ENCODE results near the gene ALKBH3. TPM values are rescaled to one million over a fixed set of nuclear protein-coding genes. Genes with fewer than 3 reads are reported as not detected.

The ALKBH3 gene
- total RNA-seq, 8 experiments from 2014 or later: 4.8 to 44.0 (median 22.0) TPM

DNA sequence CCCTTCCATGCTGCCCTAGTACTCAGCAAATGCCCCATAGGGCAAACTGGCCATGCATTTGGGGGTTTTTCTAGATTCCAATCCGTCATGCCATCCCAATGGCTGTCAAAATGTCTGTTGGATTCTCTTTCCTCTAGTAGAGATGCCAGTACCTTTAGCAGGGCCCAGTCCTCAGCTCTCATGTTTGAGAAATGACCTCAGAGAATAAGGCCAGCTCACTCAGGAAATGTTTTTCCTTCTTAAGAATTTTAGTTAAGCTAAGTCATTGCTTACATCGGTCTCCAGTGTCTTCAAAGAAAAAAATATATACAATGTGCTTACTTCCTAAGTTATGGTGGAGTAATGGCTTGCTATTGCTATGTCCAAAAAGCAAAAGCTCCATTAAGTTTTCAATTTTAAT lies 14.1 kb upstream of the ALKBH3 start:
- ATAC-seq (replicated peaks in 6 of 8): no peak
- H3K4me3 ChIP-seq: no peak overlapping the region
- WGBS, 10 experiments: 20 to 100% (median 96%) methylated on average over 1 to 2 of the region's 2 CpGs; no CpG with 5 or more reads in 2 of the 10 experiments
- H3K4me1 ChIP-seq (replicated peaks in 1 of 2): no peaks in the 10 kb centered on the region
- H3K27ac ChIP-seq: no peak overlapping the region
- in situ Hi-C loops (cut with MboI; ENCODE audit: low pct_unique_long_range_greater_than_20kb in 2 of 9, low sequenced_read_pairs in 9 of 9, unreplicated experiment in 9 of 9): no loop called here

DNA sequence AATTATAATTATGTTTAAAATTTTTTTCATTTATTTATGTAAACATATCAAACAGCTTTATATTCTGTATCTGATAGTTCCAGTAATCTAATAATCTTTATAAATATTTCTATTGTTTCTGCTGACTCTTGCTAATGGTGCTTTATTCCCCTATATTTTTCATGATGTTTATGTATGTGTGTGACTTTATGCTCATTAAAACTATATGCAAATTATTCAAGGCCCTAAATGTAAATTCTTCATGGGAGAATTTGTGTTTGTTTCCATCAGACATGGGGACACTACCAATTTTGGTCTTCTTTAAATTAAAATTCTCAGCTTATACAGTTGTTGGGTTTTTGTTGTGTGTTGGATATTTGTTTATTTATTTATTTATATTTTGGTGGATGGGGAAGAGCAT lies 13.7 kb upstream of the ALKBH3 start:
- Histone ChIP-seq H3K4me1 (replicated peaks in 1 of 2) (no peaks in the 10 kb centered on the region), H3K27ac (no peak overlapping the region), H3K4me3 (no peak overlapping the region)
- no peak for ATAC-seq (replicated peaks in 6 of 8)
- in situ Hi-C loops (cut with MboI; ENCODE audit: low pct_unique_long_range_greater_than_20kb in 2 of 9, low sequenced_read_pairs in 9 of 9, unreplicated experiment in 9 of 9): no loop called here

DNA sequence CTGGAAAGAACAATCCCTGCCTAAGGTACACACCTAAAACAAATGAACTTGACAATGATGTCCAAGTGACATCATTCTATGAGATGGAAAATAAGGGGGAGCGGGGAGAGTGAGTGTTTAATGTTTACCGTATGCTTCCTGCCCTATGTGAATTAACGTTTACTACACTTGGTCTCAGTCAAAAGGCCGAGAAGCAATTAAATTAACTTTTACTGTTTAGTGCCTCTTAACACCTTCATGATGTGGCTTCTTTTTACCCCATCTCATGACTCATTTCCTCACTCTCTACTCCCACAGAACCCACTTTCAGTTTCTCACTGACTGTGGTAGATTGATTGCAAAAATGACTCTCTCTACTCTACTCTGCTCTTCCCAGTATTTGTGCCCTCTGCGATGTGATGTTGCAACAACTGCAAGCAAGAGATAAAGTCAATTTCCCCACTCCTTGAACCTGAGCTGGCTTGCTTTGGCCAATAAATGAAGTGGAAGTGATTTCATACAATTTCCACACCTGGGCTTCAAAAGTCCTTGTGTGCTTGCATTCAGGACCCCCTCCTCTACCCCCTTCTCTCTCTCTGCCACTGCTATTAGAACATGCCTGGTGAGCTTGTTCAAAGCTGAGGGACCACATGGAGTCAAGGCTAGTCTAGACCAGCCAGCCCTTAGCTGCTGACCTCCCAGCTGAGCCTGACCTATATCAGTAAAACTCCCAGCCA lies 11.6 kb upstream of the ALKBH3 start:
- Histone ChIP-seq H3K4me3 (no peak overlapping the region), H3K27ac (no peak overlapping the region), H3K4me1 (replicated peaks in 1 of 2) (no peaks in the 10 kb centered on the region)
- peak in 7 of 8 experiments; percentile 29 to 97 (median 69) for ATAC-seq (replicated peaks in 6 of 8)
- in situ Hi-C loops (cut with MboI; ENCODE audit: low pct_unique_long_range_greater_than_20kb in 2 of 9, low sequenced_read_pairs in 9 of 9, unreplicated experiment in 9 of 9): no loop called here
- 3 to 83% (median 62%) methylated on average over 1 to 5 of the region's 5 CpGs; no CpG with 5 or more reads in 1 of the 10 experiments for WGBS, 10 experiments

DNA sequence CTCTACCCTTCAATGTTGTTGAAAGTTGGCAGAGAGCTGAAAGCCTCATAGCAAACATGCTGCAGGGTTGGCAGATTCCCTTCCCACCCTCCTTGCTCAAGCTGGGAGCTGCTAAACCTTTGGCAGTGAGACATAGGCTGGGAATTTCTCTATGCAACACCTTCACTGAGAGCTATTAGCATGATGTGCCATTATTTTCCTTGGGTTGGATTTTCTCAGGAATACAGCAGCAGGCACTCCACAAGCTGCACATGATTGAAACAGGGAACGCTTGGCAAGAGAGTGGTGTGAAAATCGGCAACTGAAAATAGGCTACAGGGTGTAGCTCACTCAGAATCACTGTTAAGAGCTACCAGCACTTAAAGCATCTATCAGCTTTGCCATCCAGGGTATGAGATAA lies 9.6 kb upstream of the ALKBH3 start:
- WGBS, 10 experiments: 0 to 87% (median 40%) methylated on average over 1 to 2 of the region's 2 CpGs; no CpG with 5 or more reads in 4 of the 10 experiments
- H3K4me3 ChIP-seq: no peak overlapping the region
- in situ Hi-C loops (cut with MboI; ENCODE audit: low pct_unique_long_range_greater_than_20kb in 2 of 9, low sequenced_read_pairs in 9 of 9, unreplicated experiment in 9 of 9): no loop called here
- H3K27ac ChIP-seq: no peak overlapping the region
- H3K4me1 ChIP-seq (replicated peaks in 1 of 2): no peaks in the 10 kb centered on the region
- ATAC-seq (replicated peaks in 6 of 8): no peak

DNA sequence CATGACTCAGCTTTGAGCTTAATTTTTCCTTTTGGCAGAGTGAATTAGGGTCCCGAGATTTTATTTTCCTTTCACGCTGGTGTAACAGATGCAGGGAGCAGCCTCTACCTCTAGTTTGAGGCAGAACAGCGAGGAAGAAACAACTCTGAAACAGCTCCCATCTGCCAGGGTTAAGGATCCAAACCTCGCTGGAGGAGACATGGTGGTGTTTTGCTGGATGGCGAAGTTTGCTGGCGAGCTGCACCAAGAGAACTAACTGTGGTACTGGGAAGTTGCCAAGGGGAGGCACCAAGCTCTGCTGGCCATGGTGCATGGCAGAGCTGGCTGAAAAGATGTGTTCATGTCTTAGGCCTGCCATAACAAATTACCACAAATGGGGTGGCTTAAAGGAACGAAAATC lies 7.6 kb upstream of the ALKBH3 start:
- H3K4me1 ChIP-seq (replicated peaks in 1 of 2): no peaks in the 10 kb centered on the region
- in situ Hi-C loops (cut with MboI; ENCODE audit: low pct_unique_long_range_greater_than_20kb in 2 of 9, low sequenced_read_pairs in 9 of 9, unreplicated experiment in 9 of 9): no loop called here
- 0 to 100% (median 69%) methylated on average over 1 to 5 of the region's 7 CpGs; no CpG with 5 or more reads in 4 of the 10 experiments for WGBS, 10 experiments
- H3K4me3 ChIP-seq: no peak overlapping the region
- ATAC-seq (replicated peaks in 6 of 8): no peak
- no peak overlapping the region for H3K27ac ChIP-seq

DNA sequence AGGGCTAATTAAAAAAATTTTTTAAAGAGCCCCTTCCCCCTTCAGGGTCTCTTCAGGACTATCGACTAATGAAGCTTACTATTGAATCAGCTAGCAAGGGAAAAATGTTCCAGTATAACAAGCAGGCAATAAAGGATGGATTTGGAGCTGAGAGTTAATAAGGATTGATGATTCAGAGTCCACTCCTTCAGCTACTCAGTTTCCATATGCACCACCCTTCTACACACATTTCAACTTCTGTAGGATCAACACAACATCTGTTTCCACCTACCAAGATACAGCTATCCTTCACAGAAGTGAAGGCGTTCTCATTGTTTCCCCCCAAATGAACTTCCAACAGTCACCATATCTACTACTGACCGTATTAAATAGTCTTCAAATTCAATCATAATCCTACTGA lies 6.6 kb upstream of the ALKBH3 start:
- in situ Hi-C loops (cut with MboI; ENCODE audit: low pct_unique_long_range_greater_than_20kb in 2 of 9, low sequenced_read_pairs in 9 of 9, unreplicated experiment in 9 of 9): no loop called here
- Histone ChIP-seq H3K27ac (no peak overlapping the region), H3K4me1 (replicated peaks in 1 of 2) (no peaks in the 10 kb centered on the region), H3K4me3 (no peak overlapping the region)
- ATAC-seq (replicated peaks in 6 of 8): peak in 2 of 8 experiments; percentile 61 to 65
- WGBS, 10 experiments: 0 to 100% (median 69%) methylated on average over 1 to 3 of the region's 3 CpGs

DNA sequence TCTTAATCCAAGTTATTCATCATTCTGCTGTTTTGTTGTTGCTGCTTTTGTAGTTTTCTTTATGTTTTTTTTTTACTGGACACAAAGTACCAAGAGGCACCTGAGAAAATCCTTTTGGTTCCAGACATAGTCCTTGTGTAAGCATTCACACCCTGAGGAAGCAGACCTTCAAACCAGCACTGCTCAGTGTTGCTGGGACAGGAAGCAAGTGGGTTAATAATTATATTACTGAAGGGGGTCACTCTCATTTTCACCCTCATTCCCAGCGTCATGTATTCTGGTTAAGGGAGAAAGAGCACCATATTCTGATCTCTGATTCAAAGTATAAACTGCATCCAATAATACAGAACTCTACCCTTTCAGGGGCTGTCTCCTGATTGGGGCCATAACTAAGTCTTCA lies 5.9 kb upstream of the ALKBH3 start:
- ATAC-seq (replicated peaks in 6 of 8): no peak
- Histone ChIP-seq H3K27ac (no peak overlapping the region), H3K4me3 (no peak overlapping the region), H3K4me1 (replicated peaks in 1 of 2) (no peaks in the 10 kb centered on the region)
- in situ Hi-C loops (cut with MboI; ENCODE audit: low pct_unique_long_range_greater_than_20kb in 2 of 9, low sequenced_read_pairs in 9 of 9, unreplicated experiment in 9 of 9): loop anchor here in 3 of 9 experiments (25.0 kb wide), 2 partner anchors 163 to 188 kb away; partner anchors contain the start of genes ACCSL (in 2 of the 3) and ACCS (in 1 of the 3)
- WGBS, 10 experiments: 0 to 71% (median 63%) methylated on average over 1 of the region's 1 CpG; no CpG with 5 or more reads in 4 of the 10 experiments

DNA sequence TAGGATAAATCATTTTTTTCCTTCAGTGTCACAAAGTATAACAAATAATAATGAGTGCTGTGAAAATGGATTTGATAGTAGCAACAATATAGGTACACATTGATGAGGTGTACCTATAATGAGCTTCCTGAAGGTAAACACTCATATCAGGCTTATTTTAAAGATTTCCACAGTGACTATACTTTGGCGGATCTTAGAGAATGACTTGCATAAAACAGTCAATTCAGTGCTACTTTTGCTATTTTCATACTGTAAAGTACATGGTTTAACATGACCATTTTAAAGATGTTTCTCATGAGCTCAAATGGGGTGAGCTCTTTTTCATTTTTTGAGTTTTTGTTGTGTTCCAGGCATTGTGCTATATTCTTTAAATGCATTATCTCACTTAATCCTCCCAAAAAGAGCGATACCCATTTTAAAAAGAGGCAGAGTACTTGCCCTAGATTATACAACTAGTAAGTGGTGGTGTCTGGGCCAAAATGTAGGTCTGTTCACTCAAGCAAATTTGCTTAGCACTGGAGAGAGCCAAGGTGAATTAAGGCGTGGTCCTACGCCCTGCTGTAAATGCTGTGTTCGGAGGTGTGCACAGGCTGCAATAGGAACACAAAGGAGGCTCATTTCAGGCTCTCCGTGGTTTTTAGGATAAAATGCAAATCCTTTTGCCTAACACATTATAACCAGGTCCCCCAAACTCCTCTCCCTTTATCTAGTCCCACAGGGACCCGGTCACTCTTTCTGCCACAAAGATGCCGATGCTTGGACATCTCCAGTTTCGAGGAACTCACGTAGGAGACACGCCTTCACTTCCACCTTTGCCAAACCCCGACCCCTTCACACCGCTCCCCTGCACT lies 617 bp upstream of the ALKBH3 start:
- peak in 1 of 8 experiments; percentile 11 for ATAC-seq (replicated peaks in 6 of 8)
- peak overlapping the region; percentile 42 to 70 (median 55) for H3K4me3 ChIP-seq
- in situ Hi-C loops (cut with MboI; ENCODE audit: low pct_unique_long_range_greater_than_20kb in 2 of 9, low sequenced_read_pairs in 9 of 9, unreplicated experiment in 9 of 9): loop anchor here in 5 of 9 experiments (10.0 to 25.0 kb wide), 3 partner anchors 157 to 182 kb away; partner anchors contain the start of genes ACCSL (in 4 of the 5) and ACCS (in 1 of the 5)
- no peak overlapping the region for H3K27ac ChIP-seq
- WGBS, 10 experiments: 0 to 100% (median 69%) methylated on average over 1 to 11 of the region's 13 CpGs
- H3K4me1 ChIP-seq (replicated peaks in 1 of 2): peaks cover 7 to 9% of the 10 kb centered on the region in 2 donors

DNA sequence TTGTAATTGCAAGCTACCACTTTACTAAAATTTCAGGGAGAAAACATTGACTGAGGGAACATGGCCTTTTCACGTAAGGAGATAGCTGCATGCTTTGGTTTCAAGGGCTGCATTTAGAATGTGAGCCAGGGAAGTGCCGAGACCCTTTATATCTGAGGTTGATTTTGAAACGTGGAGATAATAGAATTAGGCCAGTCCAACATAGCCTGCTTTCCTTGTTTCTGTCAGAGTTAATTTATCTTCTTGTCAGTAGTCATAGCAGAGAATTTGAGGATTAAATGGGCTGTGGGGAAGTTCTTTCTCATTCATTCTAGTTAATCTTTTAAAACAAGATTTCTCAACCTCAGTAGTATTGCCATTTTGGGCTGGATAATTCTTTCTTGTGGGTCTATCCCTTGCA lies 12.2 kb downstream of the ALKBH3 start:
- H3K4me1 ChIP-seq (replicated peaks in 1 of 2): no peaks in the 10 kb centered on the region
- no peak overlapping the region for H3K27ac ChIP-seq
- H3K4me3 ChIP-seq: no peak overlapping the region
- WGBS, 10 experiments: 25 to 100% (median 44%) methylated on average over 1 to 3 of the region's 3 CpGs; no CpG with 5 or more reads in 1 of the 10 experiments
- in situ Hi-C loops (cut with MboI; ENCODE audit: low pct_unique_long_range_greater_than_20kb in 2 of 9, low sequenced_read_pairs in 9 of 9, unreplicated experiment in 9 of 9): loop anchor here in 4 of 9 experiments (10.0 to 25.0 kb wide), 3 partner anchors 142 to 169 kb away; partner anchors contain the start of genes ACCSL (in 2 of the 4) and ACCS (in 1 of the 4)
- no peak for ATAC-seq (replicated peaks in 6 of 8)

DNA sequence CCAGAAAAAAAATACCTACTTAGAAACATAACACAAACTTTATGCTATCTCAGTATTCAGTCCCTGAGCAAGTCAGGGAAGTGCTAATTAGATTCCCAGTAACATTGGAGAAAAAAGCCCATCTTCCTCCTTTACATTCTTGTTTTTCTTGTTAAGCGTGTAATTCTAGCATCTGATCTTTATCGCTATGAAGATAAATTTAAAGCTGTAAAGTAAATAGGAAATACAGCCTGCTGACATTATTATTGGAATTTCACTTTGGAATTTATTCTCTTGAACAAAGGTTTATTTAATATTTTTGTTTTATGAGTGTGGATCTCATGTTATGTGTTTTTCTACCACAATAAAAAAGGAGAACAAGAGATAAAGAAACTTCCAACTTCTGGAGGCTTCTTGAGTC lies 13.9 kb downstream of the ALKBH3 start:
- WGBS, 10 experiments: 43 to 100% (median 95%) methylated on average over 1 to 2 of the region's 2 CpGs; no CpG with 5 or more reads in 1 of the 10 experiments
- no peaks in the 10 kb centered on the region for H3K4me1 ChIP-seq (replicated peaks in 1 of 2)
- H3K4me3 ChIP-seq: no peak overlapping the region
- in situ Hi-C loops (cut with MboI; ENCODE audit: low pct_unique_long_range_greater_than_20kb in 2 of 9, low sequenced_read_pairs in 9 of 9, unreplicated experiment in 9 of 9): loop anchor here in 4 of 9 experiments (10.0 to 25.0 kb wide), 3 partner anchors 140 to 168 kb away; partner anchors contain the start of genes ACCSL (in 2 of the 4) and ACCS (in 1 of the 4)
- H3K27ac ChIP-seq: no peak overlapping the region
- ATAC-seq (replicated peaks in 6 of 8): no peak

DNA sequence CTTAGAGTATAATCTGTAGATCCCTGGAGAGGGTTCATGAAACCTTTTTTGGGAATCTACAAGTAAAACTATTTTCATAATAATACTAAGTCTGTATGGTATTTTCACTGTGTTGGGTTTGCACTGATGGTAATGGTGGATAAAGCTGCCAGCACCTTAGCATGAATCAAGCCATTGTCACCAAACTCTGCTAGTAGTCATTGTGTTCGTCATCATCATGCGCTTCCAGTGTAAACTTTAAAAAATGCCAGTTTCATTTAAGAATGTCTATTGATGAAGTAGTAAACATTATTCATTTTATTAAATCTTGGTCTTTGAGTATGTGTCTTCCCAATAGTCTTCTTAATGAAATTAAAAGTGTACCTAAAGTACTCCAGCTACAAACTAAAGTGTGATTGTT lies 15.0 kb downstream of the ALKBH3 start:
- in situ Hi-C loops (cut with MboI; ENCODE audit: low pct_unique_long_range_greater_than_20kb in 2 of 9, low sequenced_read_pairs in 9 of 9, unreplicated experiment in 9 of 9): loop anchor here in 4 of 9 experiments (10.0 to 25.0 kb wide), 3 partner anchors 139 to 167 kb away; partner anchors contain the start of genes ACCSL (in 2 of the 4) and ACCS (in 1 of the 4)
- Histone ChIP-seq H3K4me3 (no peak overlapping the region), H3K4me1 (replicated peaks in 1 of 2) (no peaks in the 10 kb centered on the region), H3K27ac (no peak overlapping the region)
- 20 to 100% (median 97%) methylated on average over 1 to 2 of the region's 2 CpGs; no CpG with 5 or more reads in 4 of the 10 experiments for WGBS, 10 experiments
- no peak for ATAC-seq (replicated peaks in 6 of 8)

DNA sequence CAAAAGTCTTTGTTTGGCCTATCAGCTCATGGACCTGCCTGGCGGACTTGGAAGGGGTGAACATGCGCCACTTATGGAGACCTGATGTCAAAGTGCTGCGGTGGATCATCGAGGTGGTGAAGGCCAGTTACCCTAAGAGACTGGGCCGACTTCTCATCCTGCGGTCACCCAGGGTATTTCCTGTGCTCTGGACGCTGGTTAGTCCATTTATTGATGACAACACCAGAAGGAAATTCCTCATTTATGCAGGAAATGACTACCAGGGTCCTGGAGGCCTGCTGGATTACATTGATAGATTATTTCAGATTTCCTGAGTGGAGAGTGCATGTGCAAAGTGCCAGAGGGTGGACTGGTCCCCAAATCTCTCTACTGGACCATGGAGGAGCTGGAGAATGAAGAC lies 17.9 kb downstream of the ALKBH3 start:
- in situ Hi-C loops (cut with MboI; ENCODE audit: low pct_unique_long_range_greater_than_20kb in 2 of 9, low sequenced_read_pairs in 9 of 9, unreplicated experiment in 9 of 9): loop anchor here in 4 of 9 experiments (10.0 to 25.0 kb wide), 3 partner anchors 136 to 164 kb away; partner anchors contain the start of genes ACCSL (in 2 of the 4) and ACCS (in 1 of the 4)
- Histone ChIP-seq H3K4me3 (no peak overlapping the region), H3K27ac (no peak overlapping the region), H3K4me1 (replicated peaks in 1 of 2) (no peaks in the 10 kb centered on the region)
- ATAC-seq (replicated peaks in 6 of 8): no peak
- WGBS, 10 experiments: 70 to 100% (median 95%) methylated on average over 1 to 4 of the region's 7 CpGs; no CpG with 5 or more reads in 3 of the 10 experiments

Measured in motor neuron (in vitro differentiated cells).